Activated CD4-positive, alpha-beta T cell treated with anti-CD3 and anti-CD28 coated beads, Interleukin-2, amount 10 ng/mL, durations not matched to agents 7 days and 5 days (primary cell): ENCODE data around the gene TTYH1. TPM values are rescaled to one million over a fixed set of nuclear protein-coding genes. Genes with fewer than 3 reads are reported as not detected.
A peak's percentile ranks its signal among the peaks of the same experiment; 100 is the strongest.

ENCODE experiments used
- CTCF ChIA-PET: fragments of 350-600 bp; sonication (Branson Sonifier 250); formaldehyde crosslinking; loops from one replicate; lab custom pipeline; 2021; ENCODE audit warnings: antibody characterized with exemption; lab: Charles Lee
- POLR2A ChIA-PET: fragments of 350-600 bp; sonication (Branson Sonifier 250); formaldehyde crosslinking; loops from one replicate; lab custom pipeline; 2021; ENCODE audit warnings: antibody characterized with exemption; lab: Charles Lee
- DNase-seq: peaks from one replicate; pipeline ENCODE4 v3.0.0-alpha.2; 2020
- H3K27ac Mint-ChIP-seq: one replicate; pipeline ENCODE4 v1.8.0; 2021; ENCODE audit warnings: mild to moderate bottlenecking, moderate library complexity, mixed read lengths
- H3K27me3 Mint-ChIP-seq: one replicate; pipeline ENCODE4 v1.8.0; 2021; ENCODE audit warnings: mixed read lengths
- H3K36me3 Mint-ChIP-seq: one replicate; pipeline ENCODE4 v1.8.0; 2021; ENCODE audit warnings: low read depth, mixed read lengths
- H3K4me1 Mint-ChIP-seq: one replicate; pipeline ENCODE4 v1.8.0; 2021; ENCODE audit warnings: mixed read lengths
- H3K4me3 Mint-ChIP-seq: one replicate; pipeline ENCODE4 v1.8.0; 2021; ENCODE audit warnings: mild to moderate bottlenecking, moderate library complexity, mixed read lengths
- H3K9me3 Mint-ChIP-seq: one replicate; pipeline ENCODE4 v1.8.0; 2021; ENCODE audit warnings: mixed read lengths
- total RNA-seq, 2 experiments: library from RNA; stranded (reverse); gene quantifications; one replicate each; pipeline ENCODE4 v1.2.3, GENCODE V29; 2021

Gene TTYH1
- total RNA-seq, 2 experiments from 2014 or later, result 0.72 to 1.2 TPM

DNA sequence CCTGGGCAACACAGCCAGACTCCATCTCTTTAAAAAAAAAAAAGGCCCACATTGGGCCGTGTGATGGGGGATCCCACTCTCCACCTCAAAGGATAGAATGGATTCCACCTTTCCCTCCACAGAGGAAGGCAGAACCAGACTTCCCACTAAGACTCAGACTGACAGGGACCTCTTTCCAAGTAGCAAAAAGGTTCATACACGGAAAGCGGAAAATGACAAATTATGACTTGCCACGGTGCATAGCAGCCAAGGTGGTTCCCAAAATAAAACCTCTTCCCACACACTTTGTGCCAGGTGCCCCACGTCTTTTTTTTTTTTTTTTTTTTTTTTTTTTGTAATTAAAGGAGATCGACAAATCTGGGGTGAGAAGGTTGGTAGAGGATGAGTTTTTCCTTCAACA is 14.4 kb upstream of the TTYH1 start:
- POLR2A ChIA-PET, result no interaction called here
- Mint-ChIP-seq H3K27me3 (peaks cover 2% of the 10 kb centered on the region), H3K4me1 (no peaks in the 10 kb centered on the region), H3K36me3 (no peaks in the 10 kb centered on the region), H3K27ac (no peak overlapping the region), H3K4me3 (no peak overlapping the region), H3K9me3 (no peaks in the 10 kb centered on the region)
- DNase-seq, result no peak
- CTCF ChIA-PET, result interaction anchor here (1.6 kb wide), 1 partner anchor 10 kb away, joined by 4 read pairs; no protein-coding TSS in a partner anchor

- Mint-ChIP-seq H3K27me3 (peaks cover 4% of the 10 kb centered on the region), H3K36me3 (peaks cover 3% of the 10 kb centered on the region), H3K4me1 (no peaks in the 10 kb centered on the region), H3K4me3 (no peak overlapping the region), H3K9me3 (peaks cover 10% of the 10 kb centered on the region), H3K27ac (no peak overlapping the region)
- ChIA-PET CTCF (no interaction called here), POLR2A (no interaction called here)
- no peak for DNase-seq
Measured at GRCh38 chr19:54403054-54403453, 12.2 kb upstream of the TTYH1 start.

GRCh38 chr19:54405628-54406027 is 9.6 kb upstream of the TTYH1 start:
- H3K4me1 Mint-ChIP-seq, result no peaks in the 10 kb centered on the region
- no peak overlapping the region for H3K4me3 Mint-ChIP-seq
- H3K9me3 Mint-ChIP-seq, result peaks cover 14% of the 10 kb centered on the region
- DNase-seq, result no peak
- H3K27ac Mint-ChIP-seq, result no peak overlapping the region
- ChIA-PET POLR2A (no interaction called here), CTCF (no interaction called here)
- peaks cover 3% of the 10 kb centered on the region for H3K27me3 Mint-ChIP-seq
- H3K36me3 Mint-ChIP-seq, result peaks cover 6% of the 10 kb centered on the region

DNA sequence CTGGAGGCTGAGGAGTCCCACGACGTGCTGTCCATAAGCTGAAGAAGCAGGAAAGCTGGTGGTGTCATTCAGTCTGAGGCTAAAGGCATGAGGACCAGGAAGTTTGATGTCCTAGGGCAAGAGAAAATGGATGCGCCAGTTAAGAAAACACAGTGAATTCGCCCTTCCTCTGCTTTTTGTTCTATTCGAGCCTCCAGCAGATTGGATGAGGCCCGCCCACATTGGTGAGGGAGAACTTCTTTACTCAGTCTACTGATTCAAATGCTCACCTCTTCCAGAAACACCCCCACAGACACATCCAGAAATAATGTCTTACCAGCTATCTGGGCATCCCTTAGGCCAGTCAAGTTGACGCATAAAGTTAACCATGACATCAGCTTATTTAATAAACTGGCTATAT is 7.5 kb upstream of the TTYH1 start:
- CTCF ChIA-PET, result interaction anchor here (0.6 kb wide), 1 partner anchor 894 kb away, joined by 3 read pairs; no protein-coding TSS in a partner anchor
- DNase-seq, result no peak
- no peak overlapping the region for H3K27ac Mint-ChIP-seq
- H3K4me3 Mint-ChIP-seq, result no peak overlapping the region
- H3K27me3 Mint-ChIP-seq, result peaks cover 11% of the 10 kb centered on the region
- peaks cover 14% of the 10 kb centered on the region for H3K9me3 Mint-ChIP-seq
- POLR2A ChIA-PET, result no interaction called here
- H3K36me3 Mint-ChIP-seq, result peaks cover 6% of the 10 kb centered on the region
- H3K4me1 Mint-ChIP-seq, result no peaks in the 10 kb centered on the region

DNA sequence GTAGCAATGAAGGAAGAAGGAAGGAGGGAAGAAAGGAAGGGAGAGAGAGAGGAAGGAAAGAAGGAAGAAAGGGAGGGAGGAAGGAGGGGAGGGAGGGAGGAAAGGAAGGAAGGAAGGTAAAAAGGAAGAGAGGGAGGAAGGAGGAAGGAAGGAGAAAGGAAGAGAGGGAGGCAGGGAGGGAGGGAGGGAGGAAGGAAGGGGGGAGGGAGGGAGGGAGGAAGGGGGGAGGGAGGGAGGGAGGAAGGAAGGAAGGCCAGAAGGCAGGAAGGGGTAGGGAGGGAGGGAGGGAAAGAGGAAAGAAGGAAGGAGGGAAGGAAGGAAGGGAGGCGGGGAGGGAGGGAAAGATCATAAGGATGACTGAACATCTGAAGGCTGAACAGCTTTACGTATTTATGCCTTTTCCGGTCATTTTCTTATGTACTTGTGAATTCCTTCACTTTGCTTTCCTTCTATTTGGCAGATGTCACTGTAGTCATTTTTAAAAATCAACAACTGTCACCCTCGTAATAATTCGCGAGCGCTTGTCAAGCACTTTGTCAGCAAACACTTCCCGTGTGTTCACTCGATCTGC is 6.7 kb upstream of the TTYH1 start:
- peak overlapping the region; percentile 74 for H3K27ac Mint-ChIP-seq
- H3K4me1 Mint-ChIP-seq, result no peaks in the 10 kb centered on the region
- CTCF ChIA-PET, result interaction anchor here (0.6 kb wide), 1 partner anchor 893 kb away, joined by 3 read pairs; no protein-coding TSS in a partner anchor
- H3K9me3 Mint-ChIP-seq, result peaks cover 14% of the 10 kb centered on the region
- POLR2A ChIA-PET, result no interaction called here
- peaks cover 6% of the 10 kb centered on the region for H3K36me3 Mint-ChIP-seq
- H3K27me3 Mint-ChIP-seq, result peaks cover 14% of the 10 kb centered on the region
- no peak for DNase-seq
- H3K4me3 Mint-ChIP-seq, result no peak overlapping the region

- Mint-ChIP-seq H3K4me3 (no peak overlapping the region), H3K27ac (no peak overlapping the region), H3K4me1 (no peaks in the 10 kb centered on the region), H3K36me3 (peaks cover 6% of the 10 kb centered on the region), H3K9me3 (peaks cover 18% of the 10 kb centered on the region), H3K27me3 (peaks cover 27% of the 10 kb centered on the region)
- ChIA-PET CTCF (interaction anchor here (2.1 kb wide), 1 partner anchor 10 kb away, joined by 5 read pairs; no protein-coding TSS in a partner anchor), POLR2A (no interaction called here)
- DNase-seq, result no peak
Measured at GRCh38 chr19:54411033-54411432, 4.2 kb upstream of the TTYH1 start.

- Mint-ChIP-seq H3K4me1 (peaks cover 9% of the 10 kb centered on the region), H3K27ac (no peak overlapping the region), H3K4me3 (no peak overlapping the region), H3K27me3 (peaks cover 34% of the 10 kb centered on the region), H3K9me3 (peaks cover 9% of the 10 kb centered on the region), H3K36me3 (peaks cover 3% of the 10 kb centered on the region)
- ChIA-PET POLR2A (no interaction called here), CTCF (interaction anchor here (1.0 kb wide), 1 partner anchor 24 kb away, joined by 3 read pairs; no protein-coding TSS in a partner anchor)
- no peak for DNase-seq
Measured at GRCh38 chr19:54412877-54413276, 2.4 kb upstream of the TTYH1 start.

DNA sequence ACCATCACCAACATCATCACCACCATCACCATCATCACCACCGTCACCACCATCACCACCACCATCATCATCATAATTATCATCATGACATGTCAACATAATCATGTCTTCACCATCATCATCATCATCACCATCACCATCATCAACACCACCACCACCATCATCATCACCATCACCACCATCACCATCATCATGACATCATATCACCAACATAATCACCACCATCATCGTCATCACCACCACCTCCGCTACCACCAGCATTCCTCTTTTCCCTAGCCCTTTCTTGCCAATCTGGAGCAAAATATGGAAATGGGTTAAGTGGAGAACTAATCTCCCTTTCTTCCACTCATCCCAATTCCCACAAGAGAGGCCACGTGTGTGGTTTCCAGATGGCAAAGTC is 1.1 kb upstream of the TTYH1 start:
- peak overlapping the region; percentile 31 for H3K27ac Mint-ChIP-seq
- DNase-seq, result no peak
- H3K9me3 Mint-ChIP-seq, result peaks cover 6% of the 10 kb centered on the region
- H3K4me3 Mint-ChIP-seq, result no peak overlapping the region
- CTCF ChIA-PET, result no interaction called here
- H3K36me3 Mint-ChIP-seq, result peaks cover 1% of the 10 kb centered on the region
- peaks cover 34% of the 10 kb centered on the region for H3K27me3 Mint-ChIP-seq
- H3K4me1 Mint-ChIP-seq, result peaks cover 15% of the 10 kb centered on the region
- POLR2A ChIA-PET, result no interaction called here

DNA sequence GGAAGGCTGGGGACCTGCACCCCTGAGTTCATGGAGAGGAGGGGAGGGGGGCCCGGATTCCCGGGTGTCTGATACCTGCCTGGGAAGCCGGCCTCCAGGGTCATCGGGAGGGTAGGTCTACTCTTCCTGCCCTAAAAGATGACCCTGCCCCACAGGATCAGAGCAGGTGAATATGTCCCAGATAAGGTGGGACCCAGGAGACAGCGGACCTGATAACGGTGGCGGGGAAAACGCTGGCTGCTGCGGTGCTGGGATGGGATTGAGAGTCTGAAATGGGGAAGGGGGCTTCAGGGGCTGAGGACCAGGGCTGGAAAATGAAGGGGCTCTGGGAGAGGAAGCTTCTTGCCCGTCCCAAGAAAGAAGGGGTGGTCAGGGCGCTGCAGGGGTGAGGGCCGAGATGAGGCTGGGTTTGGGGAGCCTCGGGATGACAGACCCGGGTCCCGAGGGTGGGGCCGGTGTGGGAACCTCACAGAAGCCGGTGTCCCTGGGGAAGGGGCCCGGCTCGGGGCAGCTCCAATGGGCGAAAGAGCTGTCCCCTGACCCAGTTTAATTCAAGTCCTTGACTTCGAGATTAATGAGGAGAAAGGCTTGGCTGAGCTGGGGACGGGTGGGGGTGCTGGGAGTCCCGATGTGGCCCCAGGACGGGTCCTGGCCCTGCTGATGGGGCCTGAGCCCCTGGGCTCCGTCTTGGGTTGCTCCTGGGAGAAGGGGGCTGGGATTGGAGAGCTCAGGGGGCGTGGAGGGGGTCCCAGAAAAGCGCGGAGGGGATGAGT is 823 bp downstream of the TTYH1 start:
- H3K4me1 Mint-ChIP-seq, result peaks cover 15% of the 10 kb centered on the region
- H3K9me3 Mint-ChIP-seq, result peaks cover 4% of the 10 kb centered on the region
- H3K27me3 Mint-ChIP-seq, result peaks cover 33% of the 10 kb centered on the region
- no peak for DNase-seq
- H3K36me3 Mint-ChIP-seq, result no peaks in the 10 kb centered on the region
- H3K4me3 Mint-ChIP-seq, result no peak overlapping the region
- no peak overlapping the region for H3K27ac Mint-ChIP-seq
- ChIA-PET POLR2A (no interaction called here), CTCF (interaction anchor here (0.5 to 1.4 kb wide), 5 partner anchors 12 to 509 kb away, joined by 3 to 6 read pairs (median 3); partner anchors contain the start of gene LENG9)

DNA sequence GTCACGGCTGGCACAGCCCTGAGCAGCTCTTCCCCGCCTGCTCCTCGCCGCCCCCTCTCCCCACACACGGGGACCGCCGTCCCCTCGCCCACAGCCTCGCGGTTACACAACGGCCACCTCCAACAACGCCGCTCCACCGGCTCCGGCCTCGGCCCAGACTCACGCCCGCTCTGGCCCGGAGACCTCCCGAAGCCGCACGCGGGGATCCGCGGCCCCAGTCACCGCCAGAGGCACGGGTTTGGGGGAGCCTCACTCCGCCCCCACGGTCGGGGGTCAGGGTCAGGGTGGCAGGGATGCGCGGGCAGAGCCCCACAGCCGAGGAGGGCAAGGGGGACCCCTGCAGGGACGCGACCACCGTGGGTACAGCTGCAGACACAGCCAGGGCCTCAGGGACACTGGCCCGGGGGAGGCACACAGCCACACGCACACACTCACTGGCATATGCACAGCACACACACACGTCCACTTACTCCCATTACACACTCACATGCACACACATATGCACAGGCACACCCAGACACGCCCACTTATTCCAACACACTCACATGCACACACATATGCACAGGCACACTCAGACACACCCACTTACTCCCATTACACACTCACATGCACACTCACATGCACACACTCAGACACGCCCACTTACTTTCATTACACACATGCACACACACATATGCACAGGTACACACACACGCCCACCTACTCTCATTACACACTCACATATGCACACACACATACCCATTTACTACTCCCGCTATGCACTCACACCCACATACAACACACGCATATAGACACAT is 1.6 kb downstream of the TTYH1 start:
- Mint-ChIP-seq H3K9me3 (peaks cover 4% of the 10 kb centered on the region), H3K27ac (no peak overlapping the region), H3K4me3 (no peak overlapping the region), H3K27me3 (peaks cover 31% of the 10 kb centered on the region), H3K4me1 (peaks cover 15% of the 10 kb centered on the region), H3K36me3 (no peaks in the 10 kb centered on the region)
- CTCF ChIA-PET, result interaction anchor here (0.5 to 1.1 kb wide), 3 partner anchors 13 to 510 kb away, joined by 3 to 6 read pairs (median 3); partner anchors contain the start of gene LENG9
- DNase-seq, result no peak
- POLR2A ChIA-PET, result no interaction called here

DNA sequence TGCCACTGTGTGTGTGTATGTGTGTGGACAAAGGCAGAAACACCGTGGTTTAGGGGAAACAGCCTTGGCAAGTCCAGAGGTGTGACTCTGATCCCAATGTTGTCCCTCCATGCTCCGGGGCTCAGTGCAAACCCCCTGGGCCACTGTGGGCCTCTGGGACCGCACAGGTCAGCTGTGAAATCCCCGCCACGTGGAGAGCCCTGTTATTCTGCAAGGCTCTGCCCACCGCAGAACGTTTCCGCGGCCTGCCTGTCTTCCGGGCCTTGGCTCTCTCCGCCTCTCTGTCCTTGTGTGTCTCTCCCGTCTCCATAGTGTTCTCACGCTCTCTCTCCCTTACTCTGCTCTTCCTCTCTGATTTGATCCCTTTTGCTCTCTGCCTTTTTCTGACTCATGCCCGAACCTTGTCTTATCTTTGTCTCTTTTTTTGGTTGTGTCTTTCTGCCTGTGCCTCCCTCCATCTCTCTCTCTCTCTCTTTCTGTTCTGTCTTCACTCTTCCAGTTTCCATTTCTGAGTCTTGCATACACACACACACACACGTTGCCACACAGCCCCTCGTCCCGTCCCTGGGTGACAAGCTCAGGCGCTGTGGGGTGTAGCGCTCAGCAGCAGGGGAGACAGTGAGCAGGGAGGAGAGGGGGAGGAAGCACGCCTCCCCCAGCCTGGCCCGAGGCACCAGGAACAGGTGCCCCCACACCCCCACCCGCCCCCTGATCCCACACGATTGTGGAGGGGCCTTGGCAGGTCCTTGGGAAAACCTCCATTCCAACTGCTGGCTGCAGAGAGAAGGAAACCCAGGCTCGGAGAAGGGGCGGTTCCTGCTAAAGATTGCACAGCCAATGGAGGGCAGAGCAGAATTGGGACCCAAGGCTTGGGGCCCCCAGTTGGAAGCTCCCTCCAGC is 3.0 kb downstream of the TTYH1 start:
- ChIA-PET POLR2A (interaction anchor here (0.6 kb wide), 1 partner anchor 841 kb away, joined by 3 read pairs; no protein-coding TSS in a partner anchor), CTCF (no interaction called here)
- H3K9me3 Mint-ChIP-seq, result peaks cover 4% of the 10 kb centered on the region
- no peaks in the 10 kb centered on the region for H3K36me3 Mint-ChIP-seq
- H3K27me3 Mint-ChIP-seq, result peaks cover 29% of the 10 kb centered on the region
- peak overlapping the region; percentile 52 for H3K4me3 Mint-ChIP-seq
- peak overlapping the region; percentile 93 for H3K27ac Mint-ChIP-seq
- peak; percentile 59 for DNase-seq
- H3K4me1 Mint-ChIP-seq, result peaks cover 15% of the 10 kb centered on the region
